Measurements from ENCODE around the gene PARVB.

- TF ChIP-seq YY1 (IDR thresholded peaks at IDR 0.05; ENCODE audit: insufficient read depth, insufficient read length): no peak
- TF ChIP-seq ZNF274 (IDR thresholded peaks at IDR 0.05; ENCODE audit: low read depth, low read length): no peak
Observed at GRCh38 chr22:44157916-44158618, 134.0 kb downstream of the PARVB start.

Data from NT2/D1 (cell line).